Uterus (tissue), 2 donors: ENCODE measurements around the gene FKBP3.
"Not testable (repeated sequence)": the region's sequence is repeated elsewhere in the genome, so short reads cannot be mapped to it uniquely, and the experiment has no call there.

Experiments used
- POLR2A ChIP-seq, 2 donors: fragments of 450-650 bp; IDR thresholded peaks; one replicate each; pipeline ENCODE4 v1.6.1; 2016; ENCODE audit warnings: antibody characterized with exemption in 2 of 2, mild to moderate bottlenecking in 1 of 2, moderate library complexity in 1 of 2
- TF ChIP-seq, protein P1 (sequence below), 4 experiments: fragments of 200-600 bp in 2 of 4; fragments of 450-650 bp in 2 of 4; sonication (generic) in 2 of 4; IDR thresholded peaks; one replicate each; pipeline ENCODE4 v1.5.1; 2016 to 2019; ENCODE audit warnings: antibody characterized with exemption in 4 of 4, mild to moderate bottlenecking in 2 of 4, moderate library complexity in 1 of 4

DNA sequence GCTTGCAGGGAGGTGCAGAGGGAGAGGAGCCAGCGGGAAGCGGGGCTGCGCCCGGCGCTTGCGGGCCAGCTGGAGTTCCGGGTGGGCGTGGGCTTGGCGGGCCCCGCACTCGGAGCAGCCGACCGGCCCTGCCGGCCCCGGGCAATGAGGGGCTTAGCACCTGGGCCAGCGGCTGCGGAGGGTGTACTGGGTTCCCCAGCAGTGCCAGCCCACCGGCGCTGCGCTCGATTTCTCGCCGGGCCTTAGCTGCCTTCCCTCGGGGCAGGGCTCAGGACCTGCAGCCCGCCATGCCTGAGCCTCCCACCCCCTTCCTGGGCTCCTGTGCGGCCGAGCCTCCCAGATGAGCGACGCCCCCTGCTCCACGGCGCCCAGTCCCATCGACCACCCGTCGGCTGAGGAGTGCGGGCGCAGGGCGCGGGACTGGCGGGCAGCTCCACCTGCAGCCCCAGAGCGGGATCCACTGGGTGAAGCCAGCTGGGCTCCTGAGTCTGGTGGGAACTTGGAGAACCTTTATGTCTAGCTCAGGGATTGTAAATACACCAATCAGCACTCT lies 53.8 kb downstream of the FKBP3 start:
- TF ChIP-seq POLR2A (IDR thresholded peaks at IDR 0.05): not testable (repeated sequence)
- TF ChIP-seq, protein P1, sequence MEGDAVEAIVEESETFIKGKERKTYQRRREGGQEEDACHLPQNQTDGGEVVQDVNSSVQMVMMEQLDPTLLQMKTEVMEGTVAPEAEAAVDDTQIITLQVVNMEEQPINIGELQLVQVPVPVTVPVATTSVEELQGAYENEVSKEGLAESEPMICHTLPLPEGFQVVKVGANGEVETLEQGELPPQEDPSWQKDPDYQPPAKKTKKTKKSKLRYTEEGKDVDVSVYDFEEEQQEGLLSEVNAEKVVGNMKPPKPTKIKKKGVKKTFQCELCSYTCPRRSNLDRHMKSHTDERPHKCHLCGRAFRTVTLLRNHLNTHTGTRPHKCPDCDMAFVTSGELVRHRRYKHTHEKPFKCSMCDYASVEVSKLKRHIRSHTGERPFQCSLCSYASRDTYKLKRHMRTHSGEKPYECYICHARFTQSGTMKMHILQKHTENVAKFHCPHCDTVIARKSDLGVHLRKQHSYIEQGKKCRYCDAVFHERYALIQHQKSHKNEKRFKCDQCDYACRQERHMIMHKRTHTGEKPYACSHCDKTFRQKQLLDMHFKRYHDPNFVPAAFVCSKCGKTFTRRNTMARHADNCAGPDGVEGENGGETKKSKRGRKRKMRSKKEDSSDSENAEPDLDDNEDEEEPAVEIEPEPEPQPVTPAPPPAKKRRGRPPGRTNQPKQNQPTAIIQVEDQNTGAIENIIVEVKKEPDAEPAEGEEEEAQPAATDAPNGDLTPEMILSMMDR (IDR thresholded peaks at IDR 0.05): not testable (repeated sequence)
